Stimulated activated CD4-positive, alpha-beta T cell treated with anti-CD3 and anti-CD28 coated beads, TNF-alpha, amount 100 ng/mL, for 24 hours (primary cell): Measurements from ENCODE around the gene ATF7.

ENCODE experiments used
- DNase-seq, 3 experiments: peaks; one replicate each; pipeline ENCODE4 v3.0.0-alpha.2; 2020; ENCODE audit warnings: low read depth in 3 of 3

ATF7 gene

GRCh38 chr12:53501615-53502181 is 124.5 kb downstream of the ATF7 start:
- no peak for DNase-seq

GRCh38 chr12:53500776-53501614 is 125.2 kb downstream of the ATF7 start, which contains the start of gene TARBP2:
Gene TARBP2 (plus strand): TSS chr12:53501283. CDS start chr12:53501409, 126 bp downstream.
- peak; percentile 91 to 98 (median 96) for DNase-seq

- DNase-seq: no peak
Observed at GRCh38 chr12:53500142-53500775, 125.9 kb downstream of the ATF7 start.

GRCh38 chr12:53499266-53500141 is 126.7 kb downstream of the ATF7 start, which contains the start of gene MAP3K12:
Gene MAP3K12 (minus strand): TSS chr12:53499458. CDS start chr12:53487391, 12,067 bp downstream.
- DNase-seq: peak; percentile 25 to 65 (median 31)

GRCh38 chr12:53498235-53498630 is 127.9 kb downstream of the ATF7 start:
- no peak for DNase-seq

- no peak for DNase-seq
Observed at GRCh38 chr12:53497461-53497860, 128.7 kb downstream of the ATF7 start.

GRCh38 chr12:53496752-53497032 is 129.5 kb downstream of the ATF7 start:
- no peak for DNase-seq

- DNase-seq: no peak
Observed at GRCh38 chr12:53495903-53496751, 130.1 kb downstream of the ATF7 start.

- DNase-seq: no peak
Observed at GRCh38 chr12:53493610-53494391, 132.4 kb downstream of the ATF7 start.

- peak; percentile 71 to 84 (median 72) for DNase-seq
Observed at GRCh38 chr12:53492830-53493609, 133.2 kb downstream of the ATF7 start.

- DNase-seq: no peak
Observed at GRCh38 chr12:53492188-53492587, 134.0 kb downstream of the ATF7 start.

GRCh38 chr12:53489242-53489864 is 136.8 kb downstream of the ATF7 start:
- DNase-seq: no peak

- DNase-seq: no peak
Observed at GRCh38 chr12:53486736-53487487, 139.3 kb downstream of the ATF7 start.

GRCh38 chr12:53485955-53486735 is 140.0 kb downstream of the ATF7 start:
- no peak for DNase-seq

GRCh38 chr12:53484686-53485575 is 141.3 kb downstream of the ATF7 start:
- DNase-seq: no peak

- no peak for DNase-seq
Observed at GRCh38 chr12:53483979-53484377, 142.2 kb downstream of the ATF7 start.
